ENCODE measurements around the gene PCDHGA9. TPM values are rescaled to one million over a fixed set of nuclear protein-coding genes. Genes with fewer than 3 reads are reported as not detected.

Gene PCDHGA9
- total RNA-seq, 1 donor from 2014 or later: 1.5 TPM

GRCh38 chr5:141359790-141360426 lies 42.7 kb upstream of the PCDHGA9 start, which contains the start of gene PCDHGB2:
Gene PCDHGB2 (plus strand): TSS chr5:141359994. CDS start chr5:141360136, 142 bp downstream.
- H3K4me3 Mint-ChIP-seq (ENCODE audit: low read depth): no peak within 1 kb of the TSS
- no peaks in the 10 kb centered on the region for H3K27me3 Mint-ChIP-seq
- H3K36me3 Mint-ChIP-seq (ENCODE audit: insufficient read depth): peaks cover 22% of the 10 kb centered on the region
- peaks cover 56% of the 10 kb centered on the region for H3K9me3 Mint-ChIP-seq (ENCODE audit: low read depth)
- no peak for TF ChIP-seq CTCF (IDR thresholded peaks at IDR 0.05; ENCODE audit: unreplicated experiment)
- DNase-seq (ENCODE audit: low spot score, unreplicated experiment): no peak
- H3K27ac Mint-ChIP-seq: no peak within 1 kb of the TSS
- H3K4me1 Mint-ChIP-seq (ENCODE audit: low read depth): no peaks in the 10 kb centered on the region

- Mint-ChIP-seq H3K4me1 (ENCODE audit: low read depth) (no peaks in the 10 kb centered on the region), H3K27me3 (no peaks in the 10 kb centered on the region), H3K36me3 (ENCODE audit: insufficient read depth) (peaks cover 25% of the 10 kb centered on the region), H3K27ac (no peak overlapping the region), H3K9me3 (ENCODE audit: low read depth) (peaks cover 60% of the 10 kb centered on the region), H3K4me3 (ENCODE audit: low read depth) (no peak overlapping the region)
- TF ChIP-seq CTCF (IDR thresholded peaks at IDR 0.05; ENCODE audit: unreplicated experiment): no peak
- no peak for DNase-seq (ENCODE audit: low spot score, unreplicated experiment)
Measured at GRCh38 chr5:141360685-141361084, 41.9 kb upstream of the PCDHGA9 start.

- peaks cover 20% of the 10 kb centered on the region for H3K36me3 Mint-ChIP-seq (ENCODE audit: insufficient read depth)
- TF ChIP-seq CTCF (IDR thresholded peaks at IDR 0.05; ENCODE audit: unreplicated experiment): no peak
- H3K27ac Mint-ChIP-seq: no peak overlapping the region
- H3K4me1 Mint-ChIP-seq (ENCODE audit: low read depth): no peaks in the 10 kb centered on the region
- peaks cover 51% of the 10 kb centered on the region for H3K9me3 Mint-ChIP-seq (ENCODE audit: low read depth)
- no peak for DNase-seq (ENCODE audit: low spot score, unreplicated experiment)
- H3K4me3 Mint-ChIP-seq (ENCODE audit: low read depth): no peak overlapping the region
- H3K27me3 Mint-ChIP-seq: no peaks in the 10 kb centered on the region
Measured at GRCh38 chr5:141362719-141363118, 39.9 kb upstream of the PCDHGA9 start.

GRCh38 chr5:141363952-141364660 lies 38.5 kb upstream of the PCDHGA9 start, which contains the start of gene PCDHGA5:
Gene PCDHGA5 (plus strand): TSS chr5:141364162. CDS start chr5:141364331, 169 bp downstream.
- DNase-seq (ENCODE audit: low spot score, unreplicated experiment): no peak
- H3K9me3 Mint-ChIP-seq (ENCODE audit: low read depth): peaks cover 47% of the 10 kb centered on the region
- no peak within 1 kb of the TSS for H3K4me3 Mint-ChIP-seq (ENCODE audit: low read depth)
- H3K27ac Mint-ChIP-seq: no peak within 1 kb of the TSS
- no peaks in the 10 kb centered on the region for H3K27me3 Mint-ChIP-seq
- peaks cover 18% of the 10 kb centered on the region for H3K36me3 Mint-ChIP-seq (ENCODE audit: insufficient read depth)
- no peak for TF ChIP-seq CTCF (IDR thresholded peaks at IDR 0.05; ENCODE audit: unreplicated experiment)
- no peaks in the 10 kb centered on the region for H3K4me1 Mint-ChIP-seq (ENCODE audit: low read depth)

GRCh38 chr5:141366016-141366896 lies 36.3 kb upstream of the PCDHGA9 start:
- no peak for TF ChIP-seq CTCF (IDR thresholded peaks at IDR 0.05; ENCODE audit: unreplicated experiment)
- H3K9me3 Mint-ChIP-seq (ENCODE audit: low read depth): peaks cover 50% of the 10 kb centered on the region

More at GRCh38 chr5:141366016-141366896, 36.3 kb upstream of the PCDHGA9 start:
- Mint-ChIP-seq H3K4me3 (ENCODE audit: low read depth) (no peak overlapping the region), H3K36me3 (ENCODE audit: insufficient read depth) (peaks cover 16% of the 10 kb centered on the region), H3K4me1 (ENCODE audit: low read depth) (no peaks in the 10 kb centered on the region), H3K27ac (no peak overlapping the region), H3K27me3 (no peaks in the 10 kb centered on the region)
- no peak for DNase-seq (ENCODE audit: low spot score, unreplicated experiment)

Measured in progenitor cell of endocrine pancreas (in vitro differentiated cells).